Epithelial cell of esophagus (primary cell): ENCODE data around the gene ZNF487.

Experiments
- DNase-seq: peaks from one replicate; pipeline ENCODE4 v3.0.0; 2010; ENCODE audit warnings: low read depth
- H3K4me3 ChIP-seq: 2 replicates; pipeline ENCODE4 v1.5.1; 2011; ENCODE audit warnings: mild to moderate bottlenecking, low read length, control low read depth
- TF ChIP-seq, protein P1 (sequence below): IDR thresholded peaks from 2 replicates; pipeline ENCODE4 v1.5.1; 2011; ENCODE audit warnings: low read depth, mild to moderate bottlenecking, low read length, control low read depth, inconsistent platforms; ENCODE audit not compliant: insufficient read depth; ENCODE audit errors: missing control alignments

Gene ZNF487

DNA sequence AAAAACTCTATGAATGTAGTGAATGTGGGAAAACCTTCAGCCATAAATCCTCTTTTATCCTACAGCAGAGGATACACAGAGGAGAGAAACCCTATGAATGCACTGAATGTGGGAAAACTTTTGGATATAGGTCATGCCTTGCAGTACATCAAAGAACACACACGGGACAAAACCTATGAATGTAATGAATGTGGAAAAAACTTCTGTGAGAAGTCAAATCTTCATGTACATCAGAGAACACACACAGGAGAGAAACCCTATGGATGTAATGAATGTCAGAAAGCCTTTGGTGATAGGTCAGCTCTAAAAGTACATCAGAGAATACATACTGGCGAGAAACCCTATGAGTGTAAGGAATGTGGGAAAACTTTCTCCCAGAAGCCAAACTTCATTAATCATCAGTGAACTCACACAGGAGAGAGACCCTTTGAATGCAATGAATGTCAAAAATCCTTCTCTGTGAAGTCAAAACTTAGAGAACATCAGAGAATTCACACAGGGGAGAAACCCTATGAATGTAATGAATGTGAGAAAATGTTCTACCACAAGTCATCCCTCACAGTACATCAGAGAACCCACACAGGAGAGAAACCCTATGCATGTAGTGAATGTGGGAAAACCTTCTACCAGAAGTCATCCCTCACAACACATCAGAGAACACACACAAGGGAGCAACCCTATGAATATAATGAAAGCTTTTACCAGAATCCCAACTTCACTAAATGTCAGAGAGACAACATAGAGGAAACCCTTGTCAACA, 45.6 kb downstream of the ZNF487 start:
- no peak for DNase-seq
- no peak overlapping the region for H3K4me3 ChIP-seq
- TF ChIP-seq, protein P1, sequence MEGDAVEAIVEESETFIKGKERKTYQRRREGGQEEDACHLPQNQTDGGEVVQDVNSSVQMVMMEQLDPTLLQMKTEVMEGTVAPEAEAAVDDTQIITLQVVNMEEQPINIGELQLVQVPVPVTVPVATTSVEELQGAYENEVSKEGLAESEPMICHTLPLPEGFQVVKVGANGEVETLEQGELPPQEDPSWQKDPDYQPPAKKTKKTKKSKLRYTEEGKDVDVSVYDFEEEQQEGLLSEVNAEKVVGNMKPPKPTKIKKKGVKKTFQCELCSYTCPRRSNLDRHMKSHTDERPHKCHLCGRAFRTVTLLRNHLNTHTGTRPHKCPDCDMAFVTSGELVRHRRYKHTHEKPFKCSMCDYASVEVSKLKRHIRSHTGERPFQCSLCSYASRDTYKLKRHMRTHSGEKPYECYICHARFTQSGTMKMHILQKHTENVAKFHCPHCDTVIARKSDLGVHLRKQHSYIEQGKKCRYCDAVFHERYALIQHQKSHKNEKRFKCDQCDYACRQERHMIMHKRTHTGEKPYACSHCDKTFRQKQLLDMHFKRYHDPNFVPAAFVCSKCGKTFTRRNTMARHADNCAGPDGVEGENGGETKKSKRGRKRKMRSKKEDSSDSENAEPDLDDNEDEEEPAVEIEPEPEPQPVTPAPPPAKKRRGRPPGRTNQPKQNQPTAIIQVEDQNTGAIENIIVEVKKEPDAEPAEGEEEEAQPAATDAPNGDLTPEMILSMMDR, result no peak

DNA sequence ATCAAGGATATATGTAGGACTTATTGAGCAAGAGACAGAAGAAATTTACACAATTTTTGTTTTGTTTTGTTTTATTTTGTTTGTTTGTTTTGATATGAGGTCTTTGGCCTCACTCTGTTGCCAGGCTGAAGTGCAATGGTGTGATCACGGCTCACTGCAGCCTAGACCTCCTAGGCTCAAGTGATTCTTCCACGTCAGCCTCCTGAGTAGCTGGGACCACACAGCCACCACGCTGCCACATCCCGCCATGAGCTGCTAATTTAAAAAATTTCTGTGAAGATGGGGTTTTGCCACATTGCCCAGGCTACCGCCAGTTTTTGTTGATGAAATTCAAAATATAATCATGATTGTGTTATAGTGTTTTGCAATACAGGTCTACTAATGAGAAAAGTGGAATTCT, 54.9 kb downstream of the ZNF487 start:
- DNase-seq, result no peak
- H3K4me3 ChIP-seq, result no peak overlapping the region
- TF ChIP-seq, protein P1, result no peak

DNA sequence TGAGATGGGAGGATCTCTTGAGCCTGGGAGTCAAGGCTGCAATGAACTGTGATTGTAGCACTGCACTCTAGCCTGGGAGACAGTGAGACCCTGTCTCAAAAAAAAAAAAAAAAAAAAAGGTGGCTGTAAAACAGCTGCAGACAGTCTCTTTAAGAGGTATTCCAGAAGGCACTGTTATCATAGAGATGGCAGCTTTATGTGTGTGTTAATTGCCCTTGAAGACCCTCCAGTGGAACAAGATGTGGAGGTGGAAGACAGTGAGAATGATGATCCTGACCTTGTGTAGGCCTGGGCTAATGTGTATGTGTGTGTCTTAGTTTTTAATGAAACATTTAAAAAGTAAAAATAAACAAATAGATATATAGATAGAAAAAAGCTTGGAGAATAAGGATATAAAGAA, 66.0 kb downstream of the ZNF487 start:
- no peak overlapping the region for H3K4me3 ChIP-seq
- TF ChIP-seq, protein P1, result no peak
- no peak for DNase-seq

DNA sequence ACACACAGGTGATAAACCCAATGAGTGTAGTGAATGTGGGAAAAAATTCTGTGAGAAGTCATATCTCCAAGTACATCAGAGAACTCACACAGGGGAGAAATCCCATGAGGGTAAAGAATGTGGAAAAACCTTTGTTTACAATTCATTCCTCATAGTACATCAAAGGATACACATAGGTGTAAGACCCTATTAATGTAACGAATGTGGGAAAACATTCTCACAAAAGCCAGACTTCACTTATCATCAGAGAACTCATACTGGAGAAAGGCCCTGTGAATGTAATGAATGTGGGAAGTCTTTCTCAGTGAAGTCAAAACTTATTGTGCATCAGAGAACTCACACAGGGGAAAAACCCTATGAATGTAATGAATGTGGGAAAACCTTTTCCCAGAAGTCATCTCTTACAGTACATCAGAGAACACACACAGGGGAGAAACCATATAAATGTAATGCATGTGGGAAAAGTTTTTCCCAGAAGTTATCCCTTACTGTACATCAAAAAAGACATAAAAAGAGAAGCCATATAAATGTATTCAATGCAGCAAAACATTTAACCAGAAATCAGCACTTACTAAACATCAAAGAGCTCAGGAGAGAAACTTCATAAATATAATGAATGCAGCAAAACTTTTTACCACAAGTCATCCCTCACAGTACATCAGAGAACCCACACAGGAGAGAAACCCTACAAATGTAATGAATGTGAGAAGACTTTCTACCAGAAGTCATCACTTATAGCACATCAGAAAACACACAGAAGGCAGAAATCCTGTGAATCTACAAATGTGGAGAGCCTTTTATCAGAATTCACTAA, 87.7 kb downstream of the ZNF487 start:
- no peak overlapping the region for H3K4me3 ChIP-seq
- TF ChIP-seq, protein P1, result no peak
- no peak for DNase-seq
